Fibroblast of skin of right biceps (primary cell): ENCODE data around the gene CD7.

Experiments
- DNase-seq: peaks from one replicate; pipeline ENCODE4 v3.0.0-alpha.2; 2013

Gene CD7

GRCh38 chr17:82346342-82347300 is 29.2 kb upstream of the CD7 start:
- DNase-seq: no peak

- no peak for DNase-seq
Measured at GRCh38 chr17:82345151-82345976, 28.0 kb upstream of the CD7 start.

GRCh38 chr17:82344175-82344907 is 26.9 kb upstream of the CD7 start:
- no peak for DNase-seq

- no peak for DNase-seq
Measured at GRCh38 chr17:82343560-82343959, 26.2 kb upstream of the CD7 start.

GRCh38 chr17:82342361-82343079 is 25.1 kb upstream of the CD7 start:
- DNase-seq: no peak

- DNase-seq: peak; percentile 31
Measured at GRCh38 chr17:82339634-82340580, 22.5 kb upstream of the CD7 start.

GRCh38 chr17:82338858-82339633 is 21.6 kb upstream of the CD7 start:
- peak; percentile 79 for DNase-seq

- no peak for DNase-seq
Measured at GRCh38 chr17:82334622-82335394, 17.4 kb upstream of the CD7 start.

- no peak for DNase-seq
Measured at GRCh38 chr17:82334204-82334621, 16.8 kb upstream of the CD7 start.

GRCh38 chr17:82333279-82334171 is 16.1 kb upstream of the CD7 start, which contains the start of gene SECTM1:
TSS of gene SECTM1 (minus strand) at chr17:82333766. CDS start at chr17:82327240, 6,526 bp downstream.
- DNase-seq: peak; percentile 28

- peak; percentile 22 for DNase-seq
Measured at GRCh38 chr17:82332669-82333278, 15.4 kb upstream of the CD7 start.

- no peak for DNase-seq
Measured at GRCh38 chr17:82331345-82331939, 14.0 kb upstream of the CD7 start.

- DNase-seq: peak; percentile 40
Measured at GRCh38 chr17:82330322-82331239, 13.2 kb upstream of the CD7 start.

GRCh38 chr17:82329683-82330321 is 12.4 kb upstream of the CD7 start:
- DNase-seq: no peak

GRCh38 chr17:82328994-82329507 is 11.6 kb upstream of the CD7 start:
- DNase-seq: no peak
